Gastrocnemius medialis (tissue), 4 donors: Measurements from ENCODE around the gene CAMTA1. TPM values are rescaled to one million over a fixed set of nuclear protein-coding genes. Genes with fewer than 3 reads are reported as not detected.
A peak's percentile ranks its signal among the peaks of the same experiment; 100 is the strongest.

Experiments
- ATAC-seq, 2 donors: fragments of 150-250 bp; one replicate each; pipeline ENCODE4 v1.9.1; 2016
- DNase-seq, 2 donors: peaks; one replicate each; pipeline ENCODE4 v3.0.0-alpha.2; 2019
- H3K27ac ChIP-seq, 4 donors: fragments of 200-600 bp; sonication (generic); 1 replicate in 1 of 4; 2 replicates in 3 of 4; pipeline ENCODE4 v1.5.1; 2016 to 2018; ENCODE audit warnings: mild to moderate bottlenecking in 2 of 4, moderate library complexity in 1 of 4
- H3K27me3 ChIP-seq, 3 donors: fragments of 200-600 bp; sonication (generic) in 2 of 3; 1 replicate in 1 of 3; 2 replicates in 2 of 3; pipeline versions ENCODE4 v1.5.1 to v1.6.0; 2016 to 2019; ENCODE audit warnings: mild to moderate bottlenecking in 1 of 3, moderate library complexity in 1 of 3
- H3K36me3 ChIP-seq, 2 donors: fragments of 200-600 bp; sonication (generic) in 1 of 2; one replicate each; pipeline ENCODE4 v1.5.1; 2017 to 2018
- H3K4me1 ChIP-seq, 2 donors: fragments of 200-600 bp; sonication (generic) in 1 of 2; one replicate each; pipeline ENCODE4 v1.5.1; 2016 to 2017; ENCODE audit warnings: mild to moderate bottlenecking in 2 of 2
- H3K4me3 ChIP-seq, 4 donors: fragments of 200-600 bp; sonication (generic) in 3 of 4; 1 replicate in 1 of 4; 2 replicates in 3 of 4; pipeline ENCODE4 v1.5.1; 2016 to 2019; ENCODE audit warnings: mild to moderate bottlenecking in 2 of 4
- H3K9me3 ChIP-seq, 3 donors: fragments of 200-600 bp; sonication (generic) in 2 of 3; 1 replicate in 1 of 3; 2 replicates in 2 of 3; pipeline ENCODE4 v1.5.1; 2016 to 2019
- CTCF ChIP-seq, 5 experiments: fragments of 450-650 bp in 3 of 5; fragments of 200-600 bp in 2 of 5; sonication (generic) in 2 of 5; IDR thresholded peaks in 4 of 5; conservative IDR thresholded peaks in 1 of 5; 1 replicate in 4 of 5; 2 replicates in 1 of 5; pipeline ENCODE4 v1.5.1; 2016 to 2019; ENCODE audit warnings: antibody characterized with exemption in 5 of 5, mild to moderate bottlenecking in 3 of 5, moderate library complexity in 3 of 5
- POLR2A ChIP-seq, 2 donors: fragments of 450-650 bp; IDR thresholded peaks; one replicate each; pipeline ENCODE4 v1.6.1; 2017; ENCODE audit warnings: antibody characterized with exemption in 2 of 2, mild to moderate bottlenecking in 2 of 2, moderate library complexity in 2 of 2
- in situ Hi-C, 4 donors: fragments of 200-750 bp; cut with MboI; loops; one replicate each; pipeline versions ENCODE4 v1.15.0 to v1.8.0; 2017; ENCODE audit warnings: low sequenced_read_pairs in 4 of 4
- intact Hi-C: fragments of 100-400 bp; cut with DNase I; formaldehyde crosslinking; loops from one replicate; pipeline ENCODE4 v1.15.1; 2023; ENCODE audit warnings: low total_unique reads
- total RNA-seq, 4 donors: library from RNA; depleted of rRNA; stranded (reverse); fragments of >200 nt; gene quantifications; one replicate each; pipeline versions ENCODE4 v1.1.0 to v1.2.3, GENCODE V29; 2016

The CAMTA1 gene
- total RNA-seq, 4 donors from 2014 or later: 60.5 to 113 (median 70.4) TPM

GRCh38 chr1:7289694-7290093, 504.4 kb downstream of the CAMTA1 start:
- Histone ChIP-seq H3K36me3 (no peaks in the 10 kb centered on the region), H3K4me1 (peaks cover 15 to 16% of the 10 kb centered on the region in 2 donors), H3K4me3 (no peak overlapping the region), H3K27ac (no peak overlapping the region), H3K27me3 (no peaks in the 10 kb centered on the region), H3K9me3 (no peaks in the 10 kb centered on the region)
- intact Hi-C loops (loop anchor here (2.0 kb wide), 1 partner anchor 73 kb away; no protein-coding TSS in a partner anchor), in situ Hi-C loops (no loop called here)
- DNase-seq: no peak
- TF ChIP-seq POLR2A (IDR thresholded peaks at IDR 0.05) (no peak), CTCF (IDR thresholded peaks at IDR 0.05 in 4 of 5, conservative IDR thresholded peaks at IDR 0.05 in 1 of 5) (no peak)
- ATAC-seq: no peak

GRCh38 chr1:7290971-7291970, 506.0 kb downstream of the CAMTA1 start:
- in situ Hi-C loops: no loop called here
- Histone ChIP-seq H3K9me3 (no peaks in the 10 kb centered on the region), H3K4me1 (peaks cover 15 to 16% of the 10 kb centered on the region in 2 donors), H3K27me3 (no peaks in the 10 kb centered on the region), H3K36me3 (no peaks in the 10 kb centered on the region), H3K4me3 (no peak overlapping the region), H3K27ac (peak overlapping the region; percentile 38 to 64 (median 58))
- peak in 1 of 2 donors; percentile 9 for TF ChIP-seq POLR2A (IDR thresholded peaks at IDR 0.05)
- TF ChIP-seq CTCF (IDR thresholded peaks at IDR 0.05 in 4 of 5, conservative IDR thresholded peaks at IDR 0.05 in 1 of 5): no peak
- ATAC-seq (peak; percentile 95 to 96), DNase-seq (peak; percentile 77 to 81)
- intact Hi-C loops: loop anchor here (2.0 kb wide), 1 partner anchor 72 kb away; no protein-coding TSS in a partner anchor

GRCh38 chr1:7292036-7292681, 506.9 kb downstream of the CAMTA1 start:
- in situ Hi-C loops: no loop called here
- ATAC-seq: no peak
- intact Hi-C loops: no loop called here
- Histone ChIP-seq H3K27ac (no peak overlapping the region), H3K27me3 (no peaks in the 10 kb centered on the region), H3K36me3 (no peaks in the 10 kb centered on the region), H3K9me3 (no peaks in the 10 kb centered on the region), H3K4me3 (no peak overlapping the region), H3K4me1 (peaks cover 15 to 16% of the 10 kb centered on the region in 2 donors)
- TF ChIP-seq CTCF (IDR thresholded peaks at IDR 0.05 in 4 of 5, conservative IDR thresholded peaks at IDR 0.05 in 1 of 5): no peak
- TF ChIP-seq POLR2A (IDR thresholded peaks at IDR 0.05): no peak
- DNase-seq: no peak

GRCh38 chr1:7292714-7293419, 507.6 kb downstream of the CAMTA1 start:
- intact Hi-C loops (no loop called here), in situ Hi-C loops (no loop called here)
- Histone ChIP-seq H3K36me3 (no peaks in the 10 kb centered on the region), H3K4me3 (no peak overlapping the region), H3K9me3 (no peaks in the 10 kb centered on the region), H3K27me3 (no peaks in the 10 kb centered on the region), H3K4me1 (peaks cover 15 to 16% of the 10 kb centered on the region in 2 donors), H3K27ac (no peak overlapping the region)
- no peak for DNase-seq
- no peak for ATAC-seq
- TF ChIP-seq CTCF (IDR thresholded peaks at IDR 0.05 in 4 of 5, conservative IDR thresholded peaks at IDR 0.05 in 1 of 5) (no peak), POLR2A (IDR thresholded peaks at IDR 0.05) (no peak)
